K562 (cell line): ENCODE results near the gene ENSA.
"Not testable (repeated sequence)": the region's sequence is repeated elsewhere in the genome, so short reads cannot be mapped to it uniquely, and the experiment has no call there.

Experiments
- BRCA1 ChIP-seq, 2 experiments: fragments of 450-650 bp in 1 of 2; sonication (generic) in 1 of 2; formaldehyde crosslinking in 1 of 2; IDR thresholded peaks; 2 replicates each; pipeline versions ENCODE4 v1.5.0 to v1.6.1; 2017 to 2020; ENCODE audit warnings: mild to moderate bottlenecking in 1 of 2, missing genetic modification reagents in 1 of 2
- CREB1 ChIP-seq, 2 experiments: sonication (generic) in 1 of 2; formaldehyde crosslinking in 1 of 2; IDR thresholded peaks; 2 replicates each; pipeline versions ENCODE4 v1.6.1 to v1.8.0; 2012 to 2022; ENCODE audit warnings: inconsistent platforms in 1 of 2, mild to moderate bottlenecking in 1 of 2, missing genetic modification reagents in 1 of 2, moderate library complexity in 1 of 2
- EGR1 ChIP-seq: fragments of 450-650 bp; conservative IDR thresholded peaks from 2 replicates; pipeline ENCODE4 v1.6.1; 2017; ENCODE audit warnings: mild to moderate bottlenecking
- HDAC2 ChIP-seq: fragments of 450-650 bp; IDR thresholded peaks from 2 replicates; pipeline ENCODE4 v1.6.1; 2016; ENCODE audit warnings: mild to moderate bottlenecking
- JUN ChIP-seq, 2 experiments: sonication (generic) in 1 of 2; formaldehyde crosslinking in 1 of 2; IDR thresholded peaks; 2 replicates each; pipeline versions ENCODE4 v1.6.1 to v1.8.0; 2012 to 2022; ENCODE audit warnings: borderline replicate concordance in 2 of 2, mild to moderate bottlenecking in 2 of 2, improper control_type of control experiment in 1 of 2, low read depth in 1 of 2, low read length in 1 of 2, missing genetic modification reagents in 1 of 2
- MAFG ChIP-seq: fragments of 450-650 bp; conservative IDR thresholded peaks from 2 replicates; pipeline ENCODE4 v1.6.1; 2016; ENCODE audit warnings: missing genetic modification characterization, missing compliant biosample characterization
- MYBL2 ChIP-seq, 2 experiments: fragments of 450-650 bp in 1 of 2; sonication (generic) in 1 of 2; formaldehyde crosslinking in 1 of 2; IDR thresholded peaks; 2 replicates each; pipeline versions ENCODE4 v1.6.1 to v1.8.1; 2017 to 2022; ENCODE audit warnings: borderline replicate concordance in 1 of 2, inconsistent platforms in 1 of 2, low read depth in 1 of 2, mild to moderate bottlenecking in 1 of 2, missing genetic modification reagents in 1 of 2, moderate library complexity in 1 of 2
- POLR2A ChIP-seq: fragments of 450-650 bp; conservative IDR thresholded peaks from 2 replicates; pipeline ENCODE4 v1.6.1; 2016
- SAFB2 ChIP-seq: fragments of 200-400 bp; formaldehyde crosslinking; IDR thresholded peaks from 2 replicates; pipeline ENCODE4 v1.6.1; 2018; ENCODE audit warnings: borderline replicate concordance, low read length, low read depth, moderate library complexity; ENCODE audit not compliant: severe bottlenecking
- SRF ChIP-seq, 2 experiments: fragments of 250-450, 450-650 bp in 1 of 2; sonication (Bioruptor Pico) in 1 of 2; sonication (generic) in 1 of 2; formaldehyde crosslinking; IDR thresholded peaks; 2 replicates each; pipeline versions ENCODE4 v1.5.0 to v1.5.1; 2020 to 2022; ENCODE audit warnings: mild to moderate bottlenecking in 1 of 2, missing genetic modification reagents in 1 of 2
- SRSF3 ChIP-seq: fragments of 200-400 bp; formaldehyde crosslinking; IDR thresholded peaks from 2 replicates; pipeline ENCODE4 v1.6.1; 2016; ENCODE audit warnings: mild to moderate bottlenecking, low read length, moderate library complexity; ENCODE audit not compliant: insufficient read depth
- SUPT5H ChIP-seq: fragments of 450-650 bp; IDR thresholded peaks from 2 replicates; pipeline ENCODE4 v1.6.1; 2016
- TF ChIP-seq, protein P1 (sequence below), 3 experiments: IDR thresholded peaks in 2 of 3; conservative IDR thresholded peaks in 1 of 3; 2 replicates each; pipeline ENCODE4 v1.5.1; 2011 to 2012; ENCODE audit warnings: low read length in 3 of 3, mild to moderate bottlenecking in 3 of 3, control low read depth in 2 of 3, improper control_type of control experiment in 1 of 3, inconsistent platforms in 1 of 3, low read depth in 1 of 3, mixed read lengths in 1 of 3, moderate library complexity in 1 of 3; ENCODE audit not compliant: insufficient read depth in 2 of 3

DNA sequence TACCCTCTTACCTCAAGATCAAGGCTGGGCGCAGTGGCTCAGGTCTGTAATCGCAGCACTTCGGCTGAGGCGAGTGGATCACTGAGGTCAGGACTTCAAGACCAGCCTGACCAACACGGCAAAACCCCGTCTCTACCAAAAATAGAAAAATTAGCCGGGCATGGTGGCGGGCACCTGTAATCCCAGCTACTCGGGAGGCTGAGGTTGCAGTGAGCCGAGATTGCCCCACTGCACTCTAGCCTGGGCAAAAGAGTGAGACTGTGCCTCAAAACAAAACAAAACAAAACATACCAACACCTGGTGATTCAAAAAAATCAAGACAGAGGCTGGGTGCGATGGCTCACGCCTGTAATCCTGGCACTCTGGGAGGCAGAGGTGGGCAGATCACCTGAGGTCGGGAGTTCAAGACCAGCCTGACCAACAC lies 55.8 kb downstream of the ENSA start:
- TF ChIP-seq HDAC2; MAFG; MYBL2 (IDR thresholded peaks at IDR 0.05; ENCODE audit: low read depth); MYBL2 (CRISPR knock-in tag; IDR thresholded peaks at IDR 0.05; ENCODE audit: borderline replicate concordance); SRF (CRISPR knock-in tag; IDR thresholded peaks at IDR 0.05); EGR1; SRSF3; BRCA1 (IDR thresholded peaks at IDR 0.05); BRCA1 (CRISPR knock-in tag; IDR thresholded peaks at IDR 0.05); CREB1 (IDR thresholded peaks at IDR 0.05); CREB1 (CRISPR knock-in tag; IDR thresholded peaks at IDR 0.05); SAFB2; JUN (IDR thresholded peaks at IDR 0.05; ENCODE audit: borderline replicate concordance, low read depth, low read length); JUN (CRISPR knock-in tag; IDR thresholded peaks at IDR 0.05; ENCODE audit: borderline replicate concordance): not testable (repeated sequence)
- TF ChIP-seq POLR2A = peak; percentile 78
- TF ChIP-seq SUPT5H = peak; percentile 90
- TF ChIP-seq, protein P1, sequence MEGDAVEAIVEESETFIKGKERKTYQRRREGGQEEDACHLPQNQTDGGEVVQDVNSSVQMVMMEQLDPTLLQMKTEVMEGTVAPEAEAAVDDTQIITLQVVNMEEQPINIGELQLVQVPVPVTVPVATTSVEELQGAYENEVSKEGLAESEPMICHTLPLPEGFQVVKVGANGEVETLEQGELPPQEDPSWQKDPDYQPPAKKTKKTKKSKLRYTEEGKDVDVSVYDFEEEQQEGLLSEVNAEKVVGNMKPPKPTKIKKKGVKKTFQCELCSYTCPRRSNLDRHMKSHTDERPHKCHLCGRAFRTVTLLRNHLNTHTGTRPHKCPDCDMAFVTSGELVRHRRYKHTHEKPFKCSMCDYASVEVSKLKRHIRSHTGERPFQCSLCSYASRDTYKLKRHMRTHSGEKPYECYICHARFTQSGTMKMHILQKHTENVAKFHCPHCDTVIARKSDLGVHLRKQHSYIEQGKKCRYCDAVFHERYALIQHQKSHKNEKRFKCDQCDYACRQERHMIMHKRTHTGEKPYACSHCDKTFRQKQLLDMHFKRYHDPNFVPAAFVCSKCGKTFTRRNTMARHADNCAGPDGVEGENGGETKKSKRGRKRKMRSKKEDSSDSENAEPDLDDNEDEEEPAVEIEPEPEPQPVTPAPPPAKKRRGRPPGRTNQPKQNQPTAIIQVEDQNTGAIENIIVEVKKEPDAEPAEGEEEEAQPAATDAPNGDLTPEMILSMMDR (IDR thresholded peaks at IDR 0.05 in 2 of 3, conservative IDR thresholded peaks at IDR 0.05 in 1 of 3; ENCODE audit: insufficient read depth in 2 of 3, low read depth in 1 of 3, low read length in 3 of 3) = not testable (repeated sequence)
